ENCODE results near the gene GSTM3.
"Not testable (repeated sequence)": the region's sequence is repeated elsewhere in the genome, so short reads cannot be mapped to it uniquely, and the experiment has no call there.

The GSTM3 gene

GRCh38 chr1:109775398-109775797 is 34.6 kb upstream of the GSTM3 start:
- no peak for DNase-seq (ENCODE audit: low read depth, low spot score)

GRCh38 chr1:109773900-109774485 is 33.2 kb upstream of the GSTM3 start:
- no peak for DNase-seq (ENCODE audit: low read depth, low spot score)

GRCh38 chr1:109773203-109773899 is 32.5 kb upstream of the GSTM3 start:
- DNase-seq (ENCODE audit: low read depth, low spot score) = peak; percentile 34

- no peak for DNase-seq (ENCODE audit: low read depth, low spot score)
Observed at GRCh38 chr1:109772658-109773202, 31.9 kb upstream of the GSTM3 start.

GRCh38 chr1:109771712-109772657 is 31.1 kb upstream of the GSTM3 start:
- no peak for DNase-seq (ENCODE audit: low read depth, low spot score)

- no peak for DNase-seq (ENCODE audit: low read depth, low spot score)
Observed at GRCh38 chr1:109770331-109771095, 29.7 kb upstream of the GSTM3 start.

- DNase-seq (ENCODE audit: low read depth, low spot score) = no peak
Observed at GRCh38 chr1:109769330-109770078, 28.7 kb upstream of the GSTM3 start.

GRCh38 chr1:109768820-109769219 is 28.0 kb upstream of the GSTM3 start:
- no peak for DNase-seq (ENCODE audit: low read depth, low spot score)

- DNase-seq (ENCODE audit: low read depth, low spot score) = no peak
Observed at GRCh38 chr1:109768335-109768650, 27.5 kb upstream of the GSTM3 start.

GRCh38 chr1:109767637-109768334 is 26.9 kb upstream of the GSTM3 start:
- DNase-seq (ENCODE audit: low read depth, low spot score) = no peak

GRCh38 chr1:109766991-109767636 is 26.3 kb upstream of the GSTM3 start:
- not testable (repeated sequence) for DNase-seq (ENCODE audit: low read depth, low spot score)

- no peak for DNase-seq (ENCODE audit: low read depth, low spot score)
Observed at GRCh38 chr1:109765896-109766615, 25.2 kb upstream of the GSTM3 start.

GRCh38 chr1:109765483-109765815 is 24.6 kb upstream of the GSTM3 start:
- no peak for DNase-seq (ENCODE audit: low read depth, low spot score)

GRCh38 chr1:109764561-109765482 is 24.0 kb upstream of the GSTM3 start:
- DNase-seq (ENCODE audit: low read depth, low spot score) = no peak

GRCh38 chr1:109763646-109764415 is 23.0 kb upstream of the GSTM3 start, which contains the start of gene EPS8L3:
TSS of gene EPS8L3 (minus strand) at chr1:109763923. CDS start at chr1:109761749, 2,174 bp downstream.
- no peak for DNase-seq (ENCODE audit: low read depth, low spot score)

- DNase-seq (ENCODE audit: low read depth, low spot score) = no peak
Observed at GRCh38 chr1:109762821-109763645, 22.2 kb upstream of the GSTM3 start.
